ENCODE data around the gene TSPY9.
"Not testable (repeated sequence)": the region's sequence is repeated elsewhere in the genome, so short reads cannot be mapped to it uniquely, and the experiment has no call there.

The TSPY9 gene, protein sequence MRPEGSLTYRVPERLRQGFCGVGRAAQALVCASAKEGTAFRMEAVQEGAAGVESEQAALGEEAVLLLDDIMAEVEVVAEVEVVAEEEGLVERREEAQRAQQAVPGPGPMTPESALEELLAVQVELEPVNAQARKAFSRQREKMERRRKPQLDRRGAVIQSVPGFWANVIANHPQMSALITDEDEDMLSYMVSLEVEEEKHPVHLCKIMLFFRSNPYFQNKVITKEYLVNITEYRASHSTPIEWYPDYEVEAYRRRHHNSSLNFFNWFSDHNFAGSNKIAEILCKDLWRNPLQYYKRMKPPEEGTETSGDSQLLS

DNA sequence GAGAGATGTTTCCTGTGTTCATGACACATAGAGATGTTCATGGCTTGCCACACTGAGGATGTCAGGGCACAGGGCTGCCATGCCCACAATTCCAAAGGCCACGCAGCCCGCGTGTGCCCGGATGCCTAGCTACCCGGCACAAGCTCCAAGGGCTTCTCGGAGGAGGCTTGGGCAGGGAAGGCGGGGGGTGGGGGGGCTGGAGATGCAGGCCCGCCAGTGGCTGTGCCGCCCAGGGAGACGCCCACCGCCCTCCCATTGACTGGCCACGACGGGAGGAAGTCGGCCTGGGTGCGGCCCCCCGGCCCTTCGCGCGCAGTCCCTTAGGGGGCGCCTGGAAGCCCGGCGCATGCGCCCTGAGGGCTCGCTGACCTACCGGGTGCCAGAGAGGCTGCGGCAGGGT lies at the start of gene TSPY9:
TSS of gene TSPY9 (plus strand) at position 301 of the 400 bp plus-strand sequence. CDS start at position 347, 46 bp downstream.
- not testable (repeated sequence) for DNase-seq

DNA sequence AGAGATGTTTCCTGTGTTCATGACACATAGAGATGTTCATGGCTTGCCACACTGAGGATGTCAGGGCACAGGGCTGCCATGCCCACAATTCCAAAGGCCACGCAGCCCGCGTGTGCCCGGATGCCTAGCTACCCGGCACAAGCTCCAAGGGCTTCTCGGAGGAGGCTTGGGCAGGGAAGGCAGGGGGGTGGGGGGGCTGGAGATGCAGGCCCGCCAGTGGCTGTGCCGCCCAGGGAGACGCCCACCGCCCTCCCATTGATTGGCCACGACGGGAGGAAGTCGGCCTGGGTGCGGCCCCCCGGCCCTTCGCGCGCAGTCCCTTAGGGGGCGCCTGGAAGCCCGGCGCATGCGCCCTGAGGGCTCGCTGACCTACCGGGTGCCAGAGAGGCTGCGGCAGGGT lies 20.4 kb upstream of the TSPY9 start, which contains the start of gene TSPY1:
TSS of gene TSPY1 (plus strand) at position 301 of the 400 bp plus-strand sequence. CDS start at position 347, 46 bp downstream.
- not testable (repeated sequence) for DNase-seq

DNA sequence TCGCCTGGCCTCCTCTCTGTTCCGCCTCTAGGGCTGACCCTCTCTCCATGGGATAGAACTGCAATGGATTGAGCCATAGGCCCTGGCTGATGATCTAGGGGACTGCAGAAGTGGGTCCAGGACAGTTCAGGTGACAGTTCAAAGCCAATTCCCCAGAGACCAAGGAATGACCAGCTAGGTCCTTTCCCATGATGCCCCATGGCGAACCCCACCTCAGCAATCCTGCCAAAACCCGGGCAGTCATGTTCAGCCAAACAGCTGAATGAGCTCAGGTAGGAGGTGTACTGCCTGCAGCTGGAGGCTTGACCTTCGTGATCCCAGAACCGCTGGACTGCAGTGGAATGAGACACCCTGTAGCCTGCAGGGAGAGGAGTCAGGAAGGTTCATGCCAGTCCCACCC lies 17.3 kb downstream of the TSPY9 start:
- DNase-seq = not testable (repeated sequence)

DNA sequence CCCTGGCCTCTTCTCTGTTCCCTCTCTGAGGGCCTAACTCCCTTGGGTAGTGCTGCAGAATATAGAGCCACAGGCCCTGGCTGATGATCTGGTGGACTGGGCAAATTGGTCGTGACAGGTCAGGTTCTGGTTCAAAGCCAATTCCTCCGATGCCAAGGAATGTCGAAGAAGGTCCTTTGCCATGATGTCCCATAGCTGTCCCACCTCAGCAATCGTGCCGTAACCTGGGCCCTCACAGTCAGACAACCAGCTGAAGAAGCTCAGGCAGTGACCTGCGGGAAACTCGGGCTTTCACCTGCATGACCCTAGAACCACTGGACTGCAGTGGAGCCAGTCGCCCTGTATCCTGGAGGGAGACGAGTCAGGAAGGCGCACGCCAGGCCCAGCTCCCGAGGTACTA lies 29.2 kb downstream of the TSPY9 start:
- DNase-seq = not testable (repeated sequence)

DNA sequence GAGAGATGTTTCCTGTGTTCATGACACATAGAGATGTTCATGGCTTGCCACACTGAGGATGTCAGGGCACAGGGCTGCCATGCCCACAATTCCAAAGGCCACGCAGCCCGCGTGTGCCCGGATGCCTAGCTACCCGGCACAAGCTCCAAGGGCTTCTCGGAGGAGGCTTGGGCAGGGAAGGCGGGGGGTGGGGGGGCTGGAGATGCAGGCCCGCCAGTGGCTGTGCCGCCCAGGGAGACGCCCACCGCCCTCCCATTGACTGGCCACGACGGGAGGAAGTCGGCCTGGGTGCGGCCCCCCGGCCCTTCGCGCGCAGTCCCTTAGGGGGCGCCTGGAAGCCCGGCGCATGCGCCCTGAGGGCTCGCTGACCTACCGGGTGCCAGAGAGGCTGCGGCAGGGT lies 40.5 kb downstream of the TSPY9 start, which contains the start of gene TSPY10:
TSS of gene TSPY10 (plus strand) at position 301 of the 400 bp plus-strand sequence. CDS start at position 347, 46 bp downstream.
- DNase-seq = not testable (repeated sequence)

All from NCI-H146 (cell line).